Mesendoderm (in vitro differentiated cells): Measurements from ENCODE around the gene TCERG1L.

Source experiments
- DNase-seq: peaks from one replicate; pipeline ENCODE4 v3.0.0; 2013
- H2AK5ac ChIP-seq: 2 replicates; pipeline ENCODE4 v1.6.1; 2013; ENCODE audit warnings: low read length, inconsistent platforms
- H2BK120ac ChIP-seq: 2 replicates; pipeline ENCODE4 v1.6.1; 2013; ENCODE audit warnings: low read depth, mild to moderate bottlenecking, low read length, moderate library complexity, mixed read lengths
- H2BK15ac ChIP-seq: replicated peaks from 2 replicates; pipeline ENCODE4 v1.6.1; 2013; ENCODE audit warnings: low read depth, mild to moderate bottlenecking, moderate library complexity
- H2BK5ac ChIP-seq: 2 replicates; pipeline ENCODE4 v1.6.1; 2013; ENCODE audit warnings: low read length, inconsistent platforms
- H3K18ac ChIP-seq: 2 replicates; pipeline ENCODE4 v1.6.1; 2013; ENCODE audit warnings: mild to moderate bottlenecking, low read length, mixed read lengths
- H3K23ac ChIP-seq: one replicate; pipeline ENCODE4 v1.6.1; 2013; ENCODE audit warnings: low read length
- H3K27ac ChIP-seq: 2 replicates; pipeline ENCODE4 v1.5.1; 2013; ENCODE audit warnings: low read depth, mild to moderate bottlenecking, inconsistent platforms, low read length, moderate library complexity
- H3K27me3 ChIP-seq: 2 replicates; pipeline ENCODE4 v1.6.1; 2013; ENCODE audit warnings: low read length, control low read depth, mild to moderate bottlenecking, inconsistent platforms; ENCODE audit not compliant: insufficient read depth, poor library complexity
- H3K36me3 ChIP-seq: 2 replicates; pipeline ENCODE4 v1.6.1; 2013; ENCODE audit warnings: low read length, inconsistent platforms; ENCODE audit not compliant: control insufficient read depth, insufficient read depth
- H3K4ac ChIP-seq: one replicate; pipeline ENCODE4 v1.6.1; 2013; ENCODE audit warnings: low read depth, mild to moderate bottlenecking, low read length, moderate library complexity
- H3K4me1 ChIP-seq: 2 replicates; pipeline ENCODE4 v1.6.1; 2013; ENCODE audit warnings: low read depth, low read length, inconsistent platforms; ENCODE audit not compliant: control insufficient read depth
- H3K4me2 ChIP-seq: 2 replicates; pipeline ENCODE4 v1.6.1; 2013; ENCODE audit warnings: low read length
- H3K4me3 ChIP-seq: 2 replicates; pipeline ENCODE4 v1.5.1; 2013; ENCODE audit warnings: mild to moderate bottlenecking, low read length
- H3K56ac ChIP-seq: one replicate; pipeline ENCODE4 v1.6.1; 2013; ENCODE audit warnings: low read length
- H3K79me1 ChIP-seq: 2 replicates; pipeline ENCODE4 v1.6.1; 2013; ENCODE audit warnings: low read length, inconsistent platforms
- H3K79me2 ChIP-seq: 2 replicates; pipeline ENCODE4 v1.6.1; 2013; ENCODE audit warnings: mild to moderate bottlenecking, low read length; ENCODE audit not compliant: control insufficient read depth, insufficient read depth
- H3K9ac ChIP-seq: 2 replicates; pipeline ENCODE4 v1.6.1; 2013; ENCODE audit warnings: low read length, inconsistent platforms
- H4K5ac ChIP-seq: one replicate; pipeline ENCODE4 v1.6.1; 2013; ENCODE audit warnings: low read length
- H4K8ac ChIP-seq: one replicate; pipeline ENCODE4 v1.6.1; 2013; ENCODE audit warnings: low read depth, mild to moderate bottlenecking, control low read depth, low read length, moderate library complexity
- WGBS: extraction: QIAGEN DNeasy Blood & Tissue Kit; methylation state at CpG from one replicate; pipeline ENCODE4 v1.1.7; 2013; ENCODE audit warnings: low lambda C conversion rate, missing lambda C conversion rate; ENCODE audit not compliant: insufficient coverage; ENCODE audit errors: extremely low coverage; 5-methylcytosine and 5-hydroxymethylcytosine counted together

Gene TCERG1L

DNA sequence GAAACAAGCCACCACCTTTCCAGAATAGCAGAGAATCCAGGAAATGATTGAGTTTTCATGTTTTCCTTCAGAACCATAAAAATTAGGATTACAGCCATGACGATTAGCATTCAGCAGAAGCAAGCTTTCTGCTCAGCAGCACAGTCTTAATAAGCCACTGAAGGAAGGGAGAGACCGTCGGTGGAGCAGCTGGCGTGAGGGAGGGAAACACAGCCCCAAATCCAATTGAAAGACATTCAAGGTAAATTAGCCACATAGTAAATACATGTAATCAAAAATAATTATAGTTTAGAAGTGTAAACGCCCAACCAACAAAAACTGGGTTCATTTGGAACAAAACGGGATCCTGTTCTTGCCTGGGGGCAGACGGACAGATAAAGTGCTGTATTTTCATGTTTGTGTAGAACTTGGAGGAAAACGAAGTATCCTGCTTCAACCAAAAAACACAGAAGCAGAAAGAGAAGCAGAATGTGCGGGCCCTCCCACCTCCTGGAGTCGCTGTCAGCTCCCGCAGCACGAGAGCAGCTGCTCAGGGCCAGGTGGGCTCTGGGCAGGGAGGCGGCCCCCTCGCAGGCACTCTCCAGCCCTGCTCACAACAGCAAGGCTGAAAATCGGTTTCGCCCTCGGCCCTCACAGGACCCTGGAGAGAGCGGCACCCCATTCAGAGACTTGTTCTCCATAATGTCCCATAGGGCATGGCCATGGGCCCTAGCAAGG is 84.9 kb downstream of the TCERG1L start:
- Histone ChIP-seq H2BK15ac (no peak overlapping the region), H4K5ac (no peak overlapping the region), H3K79me1 (no peaks in the 10 kb centered on the region), H3K18ac (no peak overlapping the region), H3K4me3 (no peak overlapping the region), H2BK120ac (no peak overlapping the region), H3K4me1 (no peaks in the 10 kb centered on the region), H3K4ac (no peak overlapping the region), H3K79me2 (no peaks in the 10 kb centered on the region), H3K27me3 (no peaks in the 10 kb centered on the region), H4K8ac (no peak overlapping the region), H3K23ac (no peak overlapping the region), H3K9ac (no peak overlapping the region), H3K36me3 (no peaks in the 10 kb centered on the region), H2AK5ac (no peak overlapping the region), H2BK5ac (no peak overlapping the region), H3K56ac (no peak overlapping the region), H3K4me2 (no peak overlapping the region), H3K27ac (no peak overlapping the region)
- DNase-seq: no peak
- no CpG with 5 or more reads among the region's 18 CpGs for WGBS

- H4K8ac ChIP-seq: no peak overlapping the region
- H3K4ac ChIP-seq: no peak overlapping the region
- no peak overlapping the region for H3K27ac ChIP-seq
- H3K4me1 ChIP-seq: no peaks in the 10 kb centered on the region
- H3K9ac ChIP-seq: no peak overlapping the region
- no peak overlapping the region for H4K5ac ChIP-seq
- no peaks in the 10 kb centered on the region for H3K27me3 ChIP-seq
- H3K4me2 ChIP-seq: no peak overlapping the region
- H3K56ac ChIP-seq: peak overlapping the region; percentile 22
- H2BK15ac ChIP-seq: no peak overlapping the region
- no peak for DNase-seq
- no peaks in the 10 kb centered on the region for H3K79me1 ChIP-seq
- H2BK5ac ChIP-seq: no peak overlapping the region
- H3K18ac ChIP-seq: no peak overlapping the region
- no peak overlapping the region for H3K23ac ChIP-seq
- H2BK120ac ChIP-seq: no peak overlapping the region
- H3K79me2 ChIP-seq: no peaks in the 10 kb centered on the region
- WGBS: no CpG with 5 or more reads among the region's 8 CpGs
- H3K4me3 ChIP-seq: no peak overlapping the region
- no peaks in the 10 kb centered on the region for H3K36me3 ChIP-seq
- H2AK5ac ChIP-seq: no peak overlapping the region
Observed at GRCh38 chr10:131224106-131224505, 87.4 kb downstream of the TCERG1L start.

GRCh38 chr10:131223422-131223821 is 88.1 kb downstream of the TCERG1L start:
- no peak overlapping the region for H2BK5ac ChIP-seq
- WGBS: no CpG with 5 or more reads among the region's 4 CpGs

DNA sequence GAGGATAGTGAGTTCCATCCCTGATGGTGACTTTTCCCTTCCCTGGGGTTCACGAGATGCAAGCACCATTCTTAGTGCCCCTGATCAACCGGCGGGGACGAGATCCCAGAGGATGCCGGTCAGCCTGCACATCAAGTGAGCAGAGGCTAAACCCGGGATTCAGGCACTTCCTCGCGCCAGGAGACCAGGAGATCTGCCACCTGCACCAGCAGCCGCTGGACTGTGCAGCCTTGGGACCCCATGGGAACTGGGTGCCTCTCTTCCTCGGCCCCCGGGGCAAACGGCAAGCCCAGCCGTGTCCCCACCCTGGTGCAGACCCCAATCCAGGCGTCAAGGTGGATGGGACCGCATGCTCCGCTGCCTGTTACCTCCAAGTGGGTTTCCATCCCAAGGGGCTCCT is 88.5 kb downstream of the TCERG1L start:
- Histone ChIP-seq H4K5ac (no peak overlapping the region), H3K9ac (no peak overlapping the region), H3K23ac (no peak overlapping the region), H2BK120ac (no peak overlapping the region), H3K4me2 (no peak overlapping the region), H3K56ac (no peak overlapping the region), H4K8ac (no peak overlapping the region), H3K4me3 (no peak overlapping the region), H2AK5ac (no peak overlapping the region), H2BK5ac (no peak overlapping the region), H3K79me2 (no peaks in the 10 kb centered on the region), H3K27ac (no peak overlapping the region), H3K18ac (no peak overlapping the region), H3K4me1 (no peaks in the 10 kb centered on the region), H2BK15ac (no peak overlapping the region), H3K36me3 (no peaks in the 10 kb centered on the region), H3K79me1 (no peaks in the 10 kb centered on the region), H3K4ac (no peak overlapping the region), H3K27me3 (no peaks in the 10 kb centered on the region)
- WGBS: no CpG with 5 or more reads among the region's 16 CpGs
- DNase-seq: no peak

More at GRCh38 chr10:131223422-131223821, 88.1 kb downstream of the TCERG1L start:
- no peak for DNase-seq
- Histone ChIP-seq H3K4me1 (no peaks in the 10 kb centered on the region), H3K56ac (no peak overlapping the region), H2AK5ac (no peak overlapping the region), H3K27ac (no peak overlapping the region), H2BK15ac (no peak overlapping the region), H3K79me1 (no peaks in the 10 kb centered on the region), H4K8ac (no peak overlapping the region), H3K36me3 (no peaks in the 10 kb centered on the region), H3K4ac (no peak overlapping the region), H2BK120ac (no peak overlapping the region), H3K23ac (no peak overlapping the region), H3K79me2 (no peaks in the 10 kb centered on the region), H3K9ac (no peak overlapping the region), H3K18ac (no peak overlapping the region), H3K27me3 (no peaks in the 10 kb centered on the region), H3K4me2 (no peak overlapping the region), H3K4me3 (no peak overlapping the region), H4K5ac (no peak overlapping the region)

- Histone ChIP-seq H3K18ac (no peak overlapping the region), H4K5ac (no peak overlapping the region), H2BK5ac (no peak overlapping the region), H3K4me2 (no peak overlapping the region), H2BK120ac (no peak overlapping the region), H3K27me3 (no peaks in the 10 kb centered on the region), H3K23ac (no peak overlapping the region), H3K4me1 (no peaks in the 10 kb centered on the region), H2AK5ac (no peak overlapping the region), H3K4ac (no peak overlapping the region), H3K9ac (no peak overlapping the region), H3K4me3 (no peak overlapping the region), H4K8ac (no peak overlapping the region), H3K56ac (no peak overlapping the region), H3K79me1 (no peaks in the 10 kb centered on the region), H3K27ac (no peak overlapping the region), H3K36me3 (no peaks in the 10 kb centered on the region), H2BK15ac (no peak overlapping the region), H3K79me2 (no peaks in the 10 kb centered on the region)
- no peak for DNase-seq
- WGBS: no CpG with 5 or more reads among the region's 23 CpGs
Observed at GRCh38 chr10:131221632-131222277, 89.8 kb downstream of the TCERG1L start.
